Aorta (tissue), 5 donors: ENCODE results near the gene MAPK7. TPM values are rescaled to one million over a fixed set of nuclear protein-coding genes. Genes with fewer than 3 reads are reported as not detected.
A peak's percentile ranks its signal among the peaks of the same experiment; 100 is the strongest.

Source experiments
- ATAC-seq: fragments of 200-7000 bp; cut with Tn5 transposase; one replicate; pipeline ENCODE4 v1.9.1; 2022; ENCODE audit warnings: moderate library complexity; ENCODE audit not compliant: low FRiP score
- DNase-seq, 2 donors: peaks; one replicate each; pipeline ENCODE4 v3.0.0-alpha.2; 2020
- H3K27ac ChIP-seq, 2 donors: one replicate each; pipeline ENCODE4 v1.5.1; 2013; ENCODE audit warnings: low read length in 2 of 2, mild to moderate bottlenecking in 2 of 2, moderate library complexity in 2 of 2, control low read depth in 1 of 2, inconsistent platforms in 1 of 2, low read depth in 1 of 2
- H3K27me3 ChIP-seq, 2 donors: one replicate each; pipeline ENCODE4 v1.6.1; 2013; ENCODE audit warnings: control low read depth in 1 of 2, low read length in 1 of 2, mild to moderate bottlenecking in 1 of 2, moderate library complexity in 1 of 2; ENCODE audit not compliant: insufficient read depth in 2 of 2, control insufficient read depth in 1 of 2
- H3K36me3 ChIP-seq, 2 donors: one replicate each; pipeline ENCODE4 v1.6.1; 2013; ENCODE audit warnings: control low read depth in 1 of 2, low read length in 1 of 2, mild to moderate bottlenecking in 1 of 2; ENCODE audit not compliant: insufficient read depth in 2 of 2, control insufficient read depth in 1 of 2
- H3K4me1 ChIP-seq, 2 donors: one replicate each; pipeline ENCODE4 v1.6.1; 2013; ENCODE audit warnings: low read length in 2 of 2, control low read depth in 1 of 2, mild to moderate bottlenecking in 1 of 2, moderate library complexity in 1 of 2; ENCODE audit not compliant: insufficient read depth in 2 of 2, control insufficient read depth in 1 of 2
- H3K4me3 ChIP-seq, 2 donors: one replicate each; pipeline ENCODE4 v1.5.1; 2013; ENCODE audit warnings: low read length in 2 of 2, control low read depth in 1 of 2, mild to moderate bottlenecking in 1 of 2
- H3K9me3 ChIP-seq: one replicate; pipeline ENCODE4 v1.6.1; 2013; ENCODE audit warnings: mild to moderate bottlenecking, low read length; ENCODE audit not compliant: control insufficient read depth
- WGBS, 2 donors: extraction: QIAGEN DNeasy Blood & Tissue Kit; methylation state at CpG; one replicate each; pipeline ENCODE4 v1.1.7; 2013; 5-methylcytosine and 5-hydroxymethylcytosine counted together
- intact Hi-C, 2 donors: fragments of 100-400 bp; cut with DNase I; formaldehyde crosslinking; loops; one replicate each; pipeline versions ENCODE4 v1.14.2 to v1.15.0; 2022
- polyA plus RNA-seq, 2 donors: library from polyadenylated mRNA; stranded (reverse); fragments of 200-250 nt; gene quantifications; one replicate each; pipeline ENCODE4 v1.2.3, GENCODE V29; 2013
- total RNA-seq, 2 donors: library from RNA; stranded (reverse); fragmentation: NEBNext Ultra II Directional; extraction: Animal tissue kit (Norgen Biotek cat#: 25700); gene quantifications; one replicate each; pipeline ENCODE4 v1.2.1, GENCODE V29; 2021
- donor health status: healthy with polysubstance abuse.
- donor health status: Bipolar disorder and iron deficiency.
- donor health status: DM: no; HTN: no; CAD: no.
- donor health status: DM: no; HTN: no; CAD: no.
- donor health status: DM: yes; HTN: yes; CAD: no.

The MAPK7 gene
- total and polyA plus RNA-seq, 4 donors: 5.4 to 34.1 (median 29.5) TPM

- no peak overlapping the region for H3K4me3 ChIP-seq
- H3K36me3 ChIP-seq: no peaks in the 10 kb centered on the region
- ATAC-seq: peak; percentile 34
- no peaks in the 10 kb centered on the region for H3K4me1 ChIP-seq
- no peaks in the 10 kb centered on the region for H3K9me3 ChIP-seq
- no peak overlapping the region for H3K27ac ChIP-seq
- WGBS, 2 donors: 78 to 79% methylated on average over 7 of the region's 7 CpGs
- H3K27me3 ChIP-seq: no peaks in the 10 kb centered on the region
- DNase-seq: peak; percentile 67 to 73
- intact Hi-C loops: loop anchor here in 1 of 2 donors (5.0 kb wide), 1 partner anchor 37 kb away; no protein-coding TSS in a partner anchor
Measured at GRCh38 chr17:19370493-19370960, 7.8 kb upstream of the MAPK7 start.

- H3K27me3 ChIP-seq: no peaks in the 10 kb centered on the region
- intact Hi-C loops: loop anchor here in 1 of 2 donors (5.0 kb wide), 1 partner anchor 36 kb away; no protein-coding TSS in a partner anchor
- no peak overlapping the region for H3K4me3 ChIP-seq
- WGBS, 2 donors: 91 to 93% methylated on average over 7 of the region's 7 CpGs
- no peaks in the 10 kb centered on the region for H3K9me3 ChIP-seq
- H3K36me3 ChIP-seq: no peaks in the 10 kb centered on the region
- no peak overlapping the region for H3K27ac ChIP-seq
- DNase-seq (peak in 1 of 2 donors; percentile 41), ATAC-seq (no peak)
- no peaks in the 10 kb centered on the region for H3K4me1 ChIP-seq
Measured at GRCh38 chr17:19371259-19372010, 6.9 kb upstream of the MAPK7 start.

- no peak for ATAC-seq
- 88 to 89% methylated on average over 9 of the region's 9 CpGs for WGBS, 2 donors
- Histone ChIP-seq H3K27me3 (no peaks in the 10 kb centered on the region), H3K4me1 (no peaks in the 10 kb centered on the region), H3K36me3 (no peaks in the 10 kb centered on the region), H3K9me3 (no peaks in the 10 kb centered on the region), H3K27ac (no peak overlapping the region), H3K4me3 (no peak overlapping the region)
- intact Hi-C loops: loop anchor here in 1 of 2 donors (5.0 kb wide), 1 partner anchor 35 kb away; no protein-coding TSS in a partner anchor
- DNase-seq: peak in 1 of 2 donors; percentile 56
Measured at GRCh38 chr17:19372011-19372370, 6.3 kb upstream of the MAPK7 start.

GRCh38 chr17:19372439-19372838, 5.9 kb upstream of the MAPK7 start:
- no peaks in the 10 kb centered on the region for H3K9me3 ChIP-seq
- no peak overlapping the region for H3K27ac ChIP-seq
- WGBS, 2 donors: 79 to 83% methylated on average over 12 of the region's 12 CpGs
- no peaks in the 10 kb centered on the region for H3K4me1 ChIP-seq
- H3K36me3 ChIP-seq: no peaks in the 10 kb centered on the region
- H3K4me3 ChIP-seq: no peak overlapping the region
- H3K27me3 ChIP-seq: no peaks in the 10 kb centered on the region
- intact Hi-C loops: loop anchor here in 1 of 2 donors (5.0 kb wide), 1 partner anchor 35 kb away; no protein-coding TSS in a partner anchor
- peak in 1 of 2 donors; percentile 55 for DNase-seq
- no peak for ATAC-seq

- H3K27ac ChIP-seq: no peak overlapping the region
- H3K4me1 ChIP-seq: no peaks in the 10 kb centered on the region
- WGBS, 2 donors: 82 to 83% methylated on average over 8 of the region's 8 CpGs
- H3K36me3 ChIP-seq: no peaks in the 10 kb centered on the region
- ATAC-seq (no peak), DNase-seq (no peak)
- no peaks in the 10 kb centered on the region for H3K9me3 ChIP-seq
- no peaks in the 10 kb centered on the region for H3K27me3 ChIP-seq
- intact Hi-C loops: loop anchor here in 1 of 2 donors (5.0 kb wide), 1 partner anchor 34 kb away; no protein-coding TSS in a partner anchor
- H3K4me3 ChIP-seq: no peak overlapping the region
Measured at GRCh38 chr17:19372866-19373504, 5.3 kb upstream of the MAPK7 start.

- ATAC-seq: no peak
- H3K27me3 ChIP-seq: no peaks in the 10 kb centered on the region
- no peak for DNase-seq
- H3K9me3 ChIP-seq: no peaks in the 10 kb centered on the region
- intact Hi-C loops: loop anchor here in 1 of 2 donors (5.0 kb wide), 1 partner anchor 33 kb away; no protein-coding TSS in a partner anchor
- H3K27ac ChIP-seq: no peak overlapping the region
- no peaks in the 10 kb centered on the region for H3K4me1 ChIP-seq
- no peaks in the 10 kb centered on the region for H3K36me3 ChIP-seq
- WGBS, 2 donors: 82 to 84% methylated on average over 5 of the region's 5 CpGs
- no peak overlapping the region for H3K4me3 ChIP-seq
Measured at GRCh38 chr17:19374136-19374535, 4.2 kb upstream of the MAPK7 start.

GRCh38 chr17:19375732-19376131, 2.6 kb upstream of the MAPK7 start:
- Histone ChIP-seq H3K36me3 (peaks cover 0 to 2% of the 10 kb centered on the region in 2 donors), H3K27me3 (no peaks in the 10 kb centered on the region), H3K4me3 (no peak overlapping the region), H3K27ac (no peak overlapping the region), H3K9me3 (no peaks in the 10 kb centered on the region), H3K4me1 (no peaks in the 10 kb centered on the region)
- intact Hi-C loops: loop anchor here in 1 of 2 donors (5.0 kb wide), 1 partner anchor 72 kb away; no protein-coding TSS in a partner anchor
- 99 to 100% methylated on average over 1 of the region's 1 CpG for WGBS, 2 donors
- DNase-seq: no peak
- no peak for ATAC-seq

GRCh38 chr17:19376811-19377210, 1.5 kb upstream of the MAPK7 start:
- intact Hi-C loops: loop anchor here in 1 of 2 donors (5.0 kb wide), 1 partner anchor 70 kb away; no protein-coding TSS in a partner anchor

More at GRCh38 chr17:19376811-19377210, 1.5 kb upstream of the MAPK7 start:
- no peaks in the 10 kb centered on the region for H3K4me1 ChIP-seq
- no peaks in the 10 kb centered on the region for H3K9me3 ChIP-seq
- peaks cover 0 to 5% of the 10 kb centered on the region in 2 donors for H3K36me3 ChIP-seq
- no peak for ATAC-seq
- peak overlapping the region in 1 of 2 donors; percentile 8 for H3K27ac ChIP-seq
- DNase-seq: no peak
- peak overlapping the region in 1 of 2 donors; percentile 38 for H3K4me3 ChIP-seq
- no peaks in the 10 kb centered on the region for H3K27me3 ChIP-seq
- WGBS, 2 donors: 41 to 46% methylated on average over 2 of the region's 2 CpGs
